ENCODE data around the gene STARD9. TPM values are rescaled to one million over a fixed set of nuclear protein-coding genes. Genes with fewer than 3 reads are reported as not detected.

Gene STARD9
- total RNA-seq, 1 donor from 2014 or later, result 27.7 TPM

DNA sequence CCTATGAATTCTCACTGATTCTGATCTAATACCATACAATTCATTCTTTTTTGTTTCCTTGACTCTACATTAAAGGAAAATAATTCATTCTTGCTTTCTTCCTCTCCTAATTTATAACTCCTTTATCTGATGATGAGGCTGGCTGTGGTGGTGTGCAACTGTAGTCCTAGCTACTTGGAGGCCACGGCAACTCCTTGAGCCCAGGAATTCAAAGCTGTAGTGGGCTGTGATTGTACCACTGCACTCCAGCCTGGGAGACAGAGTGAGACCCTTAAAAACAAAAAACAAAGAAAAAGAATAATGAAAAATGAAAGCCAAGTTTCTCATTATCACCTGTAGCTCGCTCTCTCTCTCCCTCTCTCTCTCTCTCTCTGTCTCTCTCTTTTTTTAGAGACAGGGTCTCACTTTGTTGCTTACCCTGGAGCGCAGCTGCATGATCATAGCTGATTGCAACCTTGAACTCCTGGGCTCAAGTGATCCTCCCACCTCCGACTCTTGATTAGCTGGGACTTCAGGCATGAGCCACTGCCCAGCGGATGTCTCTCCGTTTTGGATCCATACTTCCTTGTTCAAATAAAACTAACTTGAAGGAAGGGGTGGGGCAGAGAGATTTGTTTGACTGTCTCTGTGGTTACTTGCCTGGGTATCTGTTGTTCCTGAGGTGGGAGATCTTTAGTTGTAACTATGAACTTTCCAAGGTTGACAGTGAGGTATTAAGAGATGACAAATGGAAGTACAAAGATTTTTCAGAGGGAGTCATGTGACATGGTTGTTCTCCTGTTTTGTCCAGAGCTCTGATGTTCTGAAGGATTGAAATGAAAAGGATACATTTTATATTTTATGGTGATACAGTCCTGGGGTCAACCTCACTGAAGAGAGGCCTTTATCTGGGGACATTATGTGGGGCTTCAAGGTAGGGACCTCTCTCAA, 46.9 kb downstream of the STARD9 start:
- H3K9ac ChIP-seq (ENCODE audit: low read depth in 1 of 3, low read length in 3 of 3), result no peak overlapping the region
- no peak overlapping the region for H3K27ac ChIP-seq (ENCODE audit: low read depth, low read length)
- H3K4me3 ChIP-seq (ENCODE audit: low read length in 3 of 3), result no peak overlapping the region
- no peaks in the 10 kb centered on the region for H3K27me3 ChIP-seq (ENCODE audit: control insufficient read depth in 3 of 3, insufficient read depth in 3 of 3, low read length in 3 of 3)
- no peaks in the 10 kb centered on the region for H3K4me1 ChIP-seq (ENCODE audit: control insufficient read depth in 3 of 3, insufficient read depth in 3 of 3, low read length in 3 of 3)
- no peaks in the 10 kb centered on the region for H3K36me3 ChIP-seq (ENCODE audit: control insufficient read depth in 3 of 3, insufficient read depth in 3 of 3, low read length in 3 of 3)
- no peaks in the 10 kb centered on the region for H3K9me3 ChIP-seq (ENCODE audit: control insufficient read depth in 3 of 3, low read length in 3 of 3)

- H3K9ac ChIP-seq (ENCODE audit: low read depth in 1 of 3, low read length in 3 of 3), result no peak overlapping the region
- H3K36me3 ChIP-seq (ENCODE audit: control insufficient read depth in 3 of 3, insufficient read depth in 3 of 3, low read length in 3 of 3), result no peaks in the 10 kb centered on the region
- H3K4me1 ChIP-seq (ENCODE audit: control insufficient read depth in 3 of 3, insufficient read depth in 3 of 3, low read length in 3 of 3), result no peaks in the 10 kb centered on the region
- no peaks in the 10 kb centered on the region for H3K9me3 ChIP-seq (ENCODE audit: control insufficient read depth in 3 of 3, low read length in 3 of 3)
- H3K27ac ChIP-seq (ENCODE audit: low read depth, low read length), result no peak overlapping the region
- no peaks in the 10 kb centered on the region for H3K27me3 ChIP-seq (ENCODE audit: control insufficient read depth in 3 of 3, insufficient read depth in 3 of 3, low read length in 3 of 3)
- H3K4me3 ChIP-seq (ENCODE audit: low read length in 3 of 3), result no peak overlapping the region
Measured at GRCh38 chr15:42623951-42624350, 48.5 kb downstream of the STARD9 start.

DNA sequence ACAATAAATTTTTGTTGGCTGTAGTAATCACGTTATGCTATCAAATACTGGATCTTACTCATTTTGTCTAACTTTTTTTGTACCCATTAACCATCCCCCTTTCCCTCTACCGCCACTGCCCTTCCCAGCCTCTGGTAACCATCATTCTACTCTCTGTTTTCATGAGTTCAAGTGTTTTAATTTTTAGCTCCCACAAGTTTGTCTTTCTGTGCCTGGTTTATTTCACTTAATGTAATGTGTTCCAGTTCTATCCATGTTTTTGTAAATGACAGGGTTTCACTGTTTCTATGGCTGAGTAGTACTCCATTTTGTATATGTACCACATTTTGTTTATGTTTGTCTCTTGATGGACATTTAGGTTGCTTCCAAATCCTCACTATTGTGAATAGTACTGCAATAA, 52.1 kb downstream of the STARD9 start:
- Histone ChIP-seq H3K4me1 (ENCODE audit: control insufficient read depth in 3 of 3, insufficient read depth in 3 of 3, low read length in 3 of 3) (no peaks in the 10 kb centered on the region), H3K9me3 (ENCODE audit: control insufficient read depth in 3 of 3, low read length in 3 of 3) (no peaks in the 10 kb centered on the region), H3K9ac (ENCODE audit: low read depth in 1 of 3, low read length in 3 of 3) (no peak overlapping the region)

GRCh38 chr15:42628761-42629160, 53.4 kb downstream of the STARD9 start:
- Histone ChIP-seq H3K27ac (ENCODE audit: low read depth, low read length) (no peak overlapping the region), H3K36me3 (ENCODE audit: control insufficient read depth in 3 of 3, insufficient read depth in 3 of 3, low read length in 3 of 3) (no peaks in the 10 kb centered on the region), H3K4me3 (ENCODE audit: low read length in 3 of 3) (no peak overlapping the region), H3K9me3 (ENCODE audit: control insufficient read depth in 3 of 3, low read length in 3 of 3) (no peaks in the 10 kb centered on the region), H3K27me3 (ENCODE audit: control insufficient read depth in 3 of 3, insufficient read depth in 3 of 3, low read length in 3 of 3) (no peaks in the 10 kb centered on the region), H3K9ac (ENCODE audit: low read depth in 1 of 3, low read length in 3 of 3) (no peak overlapping the region), H3K4me1 (ENCODE audit: control insufficient read depth in 3 of 3, insufficient read depth in 3 of 3, low read length in 3 of 3) (no peaks in the 10 kb centered on the region)

More for the DNA sequence above, 52.1 kb downstream of the STARD9 start:
- H3K27ac ChIP-seq (ENCODE audit: low read depth, low read length), result no peak overlapping the region
- no peaks in the 10 kb centered on the region for H3K27me3 ChIP-seq (ENCODE audit: control insufficient read depth in 3 of 3, insufficient read depth in 3 of 3, low read length in 3 of 3)
- no peak overlapping the region for H3K4me3 ChIP-seq (ENCODE audit: low read length in 3 of 3)
- H3K36me3 ChIP-seq (ENCODE audit: control insufficient read depth in 3 of 3, insufficient read depth in 3 of 3, low read length in 3 of 3), result no peaks in the 10 kb centered on the region

GRCh38 chr15:42632105-42632675, 56.8 kb downstream of the STARD9 start:
- no peak overlapping the region for H3K9ac ChIP-seq (ENCODE audit: low read depth in 1 of 3, low read length in 3 of 3)
- no peak overlapping the region for H3K4me3 ChIP-seq (ENCODE audit: low read length in 3 of 3)
- no peaks in the 10 kb centered on the region for H3K9me3 ChIP-seq (ENCODE audit: control insufficient read depth in 3 of 3, low read length in 3 of 3)
- H3K4me1 ChIP-seq (ENCODE audit: control insufficient read depth in 3 of 3, insufficient read depth in 3 of 3, low read length in 3 of 3), result no peaks in the 10 kb centered on the region
- no peak overlapping the region for H3K27ac ChIP-seq (ENCODE audit: low read depth, low read length)
- H3K27me3 ChIP-seq (ENCODE audit: control insufficient read depth in 3 of 3, insufficient read depth in 3 of 3, low read length in 3 of 3), result no peaks in the 10 kb centered on the region
- H3K36me3 ChIP-seq (ENCODE audit: control insufficient read depth in 3 of 3, insufficient read depth in 3 of 3, low read length in 3 of 3), result peaks cover 0 to 2% (median 0%) of the 10 kb centered on the region in 3 donors

DNA sequence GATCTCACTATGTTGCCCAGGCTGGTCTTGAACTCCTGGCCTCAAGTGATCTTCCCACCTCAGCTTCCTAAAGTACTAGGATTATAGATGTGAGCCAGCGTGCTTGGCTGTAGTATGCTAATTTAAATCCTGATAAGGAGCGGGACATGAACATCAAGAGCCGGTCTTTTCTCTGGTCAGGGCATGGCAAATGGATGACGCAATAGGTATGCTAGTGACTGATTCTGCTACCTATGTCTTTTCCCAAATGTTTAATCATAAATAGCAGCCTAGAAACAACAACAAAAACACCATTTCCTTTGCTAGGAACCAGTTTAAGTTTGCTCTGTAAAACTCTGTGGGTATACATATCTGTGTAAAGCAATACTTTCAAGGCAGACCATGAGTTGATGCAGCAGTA, 64.7 kb downstream of the STARD9 start:
- no peaks in the 10 kb centered on the region for H3K4me1 ChIP-seq (ENCODE audit: control insufficient read depth in 3 of 3, insufficient read depth in 3 of 3, low read length in 3 of 3)
- no peak overlapping the region for H3K9ac ChIP-seq (ENCODE audit: low read depth in 1 of 3, low read length in 3 of 3)
- H3K27me3 ChIP-seq (ENCODE audit: control insufficient read depth in 3 of 3, insufficient read depth in 3 of 3, low read length in 3 of 3), result no peaks in the 10 kb centered on the region
- no peaks in the 10 kb centered on the region for H3K9me3 ChIP-seq (ENCODE audit: control insufficient read depth in 3 of 3, low read length in 3 of 3)
- H3K36me3 ChIP-seq (ENCODE audit: control insufficient read depth in 3 of 3, insufficient read depth in 3 of 3, low read length in 3 of 3), result peaks cover 0 to 21% (median 5%) of the 10 kb centered on the region in 3 donors
- no peak overlapping the region for H3K4me3 ChIP-seq (ENCODE audit: low read length in 3 of 3)
- no peak overlapping the region for H3K27ac ChIP-seq (ENCODE audit: low read depth, low read length)

GRCh38 chr15:42650208-42651066, 75.0 kb downstream of the STARD9 start:
- Histone ChIP-seq H3K27ac (ENCODE audit: low read depth, low read length) (no peak overlapping the region), H3K4me3 (ENCODE audit: low read length in 3 of 3) (no peak overlapping the region), H3K36me3 (ENCODE audit: control insufficient read depth in 3 of 3, insufficient read depth in 3 of 3, low read length in 3 of 3) (peaks cover 0 to 5% (median 0%) of the 10 kb centered on the region in 3 donors), H3K4me1 (ENCODE audit: control insufficient read depth in 3 of 3, insufficient read depth in 3 of 3, low read length in 3 of 3) (peaks cover 0 to 6% (median 0%) of the 10 kb centered on the region in 3 donors), H3K9me3 (ENCODE audit: control insufficient read depth in 3 of 3, low read length in 3 of 3) (no peaks in the 10 kb centered on the region), H3K27me3 (ENCODE audit: control insufficient read depth in 3 of 3, insufficient read depth in 3 of 3, low read length in 3 of 3) (no peaks in the 10 kb centered on the region), H3K9ac (ENCODE audit: low read depth in 1 of 3, low read length in 3 of 3) (no peak overlapping the region)

DNA sequence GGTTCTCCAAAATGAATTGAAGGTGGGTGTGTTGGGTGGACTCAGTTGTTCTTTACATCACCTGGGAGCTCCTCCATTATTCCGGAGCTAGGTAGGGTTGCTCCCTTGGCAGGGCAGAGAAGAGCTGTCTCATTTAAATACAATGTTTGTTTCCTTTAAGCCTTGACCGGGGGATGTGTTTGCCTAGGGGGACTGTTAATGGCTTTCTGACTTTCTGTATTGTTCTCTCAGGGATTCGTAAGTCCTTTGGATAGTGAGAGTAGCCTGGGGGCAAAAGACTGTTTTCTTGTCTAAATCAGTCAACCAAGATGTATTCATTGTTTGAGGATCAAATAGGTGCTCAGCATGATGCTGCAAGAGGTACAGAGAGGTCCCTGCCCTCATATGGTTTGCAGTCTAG, 90.4 kb downstream of the STARD9 start:
- Histone ChIP-seq H3K9me3 (ENCODE audit: control insufficient read depth in 3 of 3, low read length in 3 of 3) (no peaks in the 10 kb centered on the region), H3K4me3 (ENCODE audit: low read length in 3 of 3) (no peak overlapping the region), H3K9ac (ENCODE audit: low read depth in 1 of 3, low read length in 3 of 3) (no peak overlapping the region), H3K4me1 (ENCODE audit: control insufficient read depth in 3 of 3, insufficient read depth in 3 of 3, low read length in 3 of 3) (no peaks in the 10 kb centered on the region), H3K27ac (ENCODE audit: low read depth, low read length) (no peak overlapping the region), H3K27me3 (ENCODE audit: control insufficient read depth in 3 of 3, insufficient read depth in 3 of 3, low read length in 3 of 3) (no peaks in the 10 kb centered on the region), H3K36me3 (ENCODE audit: control insufficient read depth in 3 of 3, insufficient read depth in 3 of 3, low read length in 3 of 3) (peaks cover 0 to 22% (median 4%) of the 10 kb centered on the region in 3 donors)

DNA sequence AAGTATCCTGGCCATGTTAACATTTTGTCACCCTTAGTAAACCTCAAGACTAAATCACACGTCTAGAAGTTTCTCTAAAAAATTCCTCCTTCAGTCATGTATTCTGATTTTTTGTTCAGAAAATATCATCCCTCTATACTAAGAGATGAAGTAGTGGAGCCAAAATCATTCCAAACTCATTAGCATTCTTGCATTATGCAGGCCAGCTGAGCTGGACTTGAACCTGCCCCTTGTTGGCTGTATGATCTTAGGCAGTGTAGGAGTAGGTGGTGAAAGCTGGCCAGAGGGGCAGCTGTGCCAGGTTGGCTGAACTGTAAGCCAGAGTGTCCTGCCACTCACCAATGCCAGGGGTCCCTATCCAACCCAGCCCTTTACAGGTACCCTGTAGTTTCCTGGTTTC, 92.4 kb downstream of the STARD9 start:
- Histone ChIP-seq H3K27me3 (ENCODE audit: control insufficient read depth in 3 of 3, insufficient read depth in 3 of 3, low read length in 3 of 3) (no peaks in the 10 kb centered on the region), H3K9me3 (ENCODE audit: control insufficient read depth in 3 of 3, low read length in 3 of 3) (no peaks in the 10 kb centered on the region), H3K36me3 (ENCODE audit: control insufficient read depth in 3 of 3, insufficient read depth in 3 of 3, low read length in 3 of 3) (peaks cover 0 to 22% (median 4%) of the 10 kb centered on the region in 3 donors), H3K9ac (ENCODE audit: low read depth in 1 of 3, low read length in 3 of 3) (no peak overlapping the region), H3K27ac (ENCODE audit: low read depth, low read length) (no peak overlapping the region), H3K4me1 (ENCODE audit: control insufficient read depth in 3 of 3, insufficient read depth in 3 of 3, low read length in 3 of 3) (no peaks in the 10 kb centered on the region), H3K4me3 (ENCODE audit: low read length in 3 of 3) (no peak overlapping the region)
